ENCODE measurements around the gene AK5.

DNA sequence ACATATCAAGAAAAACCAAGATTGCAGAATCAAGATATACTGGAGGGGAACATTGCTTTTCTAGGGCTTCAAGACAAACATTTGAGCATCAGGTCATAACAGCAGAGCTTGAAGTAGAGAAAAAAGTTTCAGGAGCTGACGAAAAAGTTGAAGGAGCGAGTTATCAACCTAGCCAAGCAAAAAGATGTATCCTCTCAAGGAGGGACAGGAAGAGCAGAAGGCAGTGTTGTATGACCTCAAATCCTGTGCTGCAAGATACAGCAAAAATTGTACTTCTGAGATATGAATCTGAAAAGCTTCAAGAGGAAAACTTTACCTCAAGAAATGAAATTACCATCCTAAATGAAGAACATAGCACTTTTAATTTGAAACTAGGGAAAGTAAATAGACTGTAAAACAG lies 153.1 kb downstream of the AK5 start:
- TF ChIP-seq, protein P1, sequence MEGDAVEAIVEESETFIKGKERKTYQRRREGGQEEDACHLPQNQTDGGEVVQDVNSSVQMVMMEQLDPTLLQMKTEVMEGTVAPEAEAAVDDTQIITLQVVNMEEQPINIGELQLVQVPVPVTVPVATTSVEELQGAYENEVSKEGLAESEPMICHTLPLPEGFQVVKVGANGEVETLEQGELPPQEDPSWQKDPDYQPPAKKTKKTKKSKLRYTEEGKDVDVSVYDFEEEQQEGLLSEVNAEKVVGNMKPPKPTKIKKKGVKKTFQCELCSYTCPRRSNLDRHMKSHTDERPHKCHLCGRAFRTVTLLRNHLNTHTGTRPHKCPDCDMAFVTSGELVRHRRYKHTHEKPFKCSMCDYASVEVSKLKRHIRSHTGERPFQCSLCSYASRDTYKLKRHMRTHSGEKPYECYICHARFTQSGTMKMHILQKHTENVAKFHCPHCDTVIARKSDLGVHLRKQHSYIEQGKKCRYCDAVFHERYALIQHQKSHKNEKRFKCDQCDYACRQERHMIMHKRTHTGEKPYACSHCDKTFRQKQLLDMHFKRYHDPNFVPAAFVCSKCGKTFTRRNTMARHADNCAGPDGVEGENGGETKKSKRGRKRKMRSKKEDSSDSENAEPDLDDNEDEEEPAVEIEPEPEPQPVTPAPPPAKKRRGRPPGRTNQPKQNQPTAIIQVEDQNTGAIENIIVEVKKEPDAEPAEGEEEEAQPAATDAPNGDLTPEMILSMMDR (IDR thresholded peaks at IDR 0.05) = no peak
- TF ChIP-seq EP300 (IDR thresholded peaks at IDR 0.05) = no peak
- no peak for TF ChIP-seq POLR2A (IDR thresholded peaks at IDR 0.05)

All from ovary (tissue), 3 donors.